Heart left ventricle (tissue), 13 donors: ENCODE data around the gene RNF149.

ENCODE experiments used
- POLR2A ChIP-seq, 2 donors: fragments of 450-650 bp; IDR thresholded peaks; one replicate each; pipeline ENCODE4 v1.6.1; 2017; ENCODE audit warnings: antibody characterized with exemption in 2 of 2, mild to moderate bottlenecking in 2 of 2, moderate library complexity in 2 of 2
- TF ChIP-seq, protein P1 (sequence below), 12 donors: fragments of 200-600 bp; sonication (generic) in 4 of 12; IDR thresholded peaks; one replicate each; pipeline versions ENCODE4 v1.5.0 to v1.8.0; 2018 to 2022; ENCODE audit warnings: antibody characterized with exemption in 12 of 12, mild to moderate bottlenecking in 5 of 12
- donor health status: ischemic (EF 13 %, LVEDD 7.1; RV severe dilation, severe dysfunction).
- donor health status: DM: no; HTN: yes; CAD: no.
- donor health status: DM: no; HTN: no; CAD: no.
- donor health status: ischemic (EF 25% LVEDD 6.9; RV normal size, moderate dysfunction).
- donor health status: ischemic (EF 25% LVEDD 5.7; RV mildly dilated, moderate dysfunction).
- donor health status: ischemic (EF 35%, LVEDD 5.7; RV mildly dilated, moderate dysfunction).
- donor health status: nonischemic (EF 11% LVEDD 7.7; RV severe dilation, severe dysfunction).
- donor health status: DM: yes; HTN: yes; CAD: no.
- donor health status: PGD.
- donor health status: ischemic (EF 29% LVEDD 5.4; RV normal size, mild dysfunction).
- donor health status: nonischemic (EF 23%, LVEDD 6.1; RV moderate dilation, normal function).

DNA sequence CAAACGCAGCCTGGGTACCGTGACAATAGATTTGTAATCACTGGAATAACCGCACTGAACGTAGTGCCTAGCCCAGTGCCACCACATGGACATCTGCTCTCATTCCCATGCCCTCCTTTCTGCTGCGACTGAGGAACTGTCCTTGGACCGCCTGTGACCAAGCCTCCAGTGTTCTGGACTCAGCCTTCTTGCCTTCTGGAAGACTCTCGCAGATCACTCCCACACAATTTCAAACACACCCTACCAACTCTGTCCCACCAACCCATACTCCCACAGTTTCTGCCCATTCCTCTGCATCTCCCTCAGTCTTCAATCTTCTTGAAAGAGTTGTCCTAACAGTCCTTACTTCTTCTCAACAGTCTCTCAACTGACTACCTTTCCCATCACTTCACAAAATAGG, 2.1 kb downstream of the RNF149 start:
- TF ChIP-seq, protein P1, sequence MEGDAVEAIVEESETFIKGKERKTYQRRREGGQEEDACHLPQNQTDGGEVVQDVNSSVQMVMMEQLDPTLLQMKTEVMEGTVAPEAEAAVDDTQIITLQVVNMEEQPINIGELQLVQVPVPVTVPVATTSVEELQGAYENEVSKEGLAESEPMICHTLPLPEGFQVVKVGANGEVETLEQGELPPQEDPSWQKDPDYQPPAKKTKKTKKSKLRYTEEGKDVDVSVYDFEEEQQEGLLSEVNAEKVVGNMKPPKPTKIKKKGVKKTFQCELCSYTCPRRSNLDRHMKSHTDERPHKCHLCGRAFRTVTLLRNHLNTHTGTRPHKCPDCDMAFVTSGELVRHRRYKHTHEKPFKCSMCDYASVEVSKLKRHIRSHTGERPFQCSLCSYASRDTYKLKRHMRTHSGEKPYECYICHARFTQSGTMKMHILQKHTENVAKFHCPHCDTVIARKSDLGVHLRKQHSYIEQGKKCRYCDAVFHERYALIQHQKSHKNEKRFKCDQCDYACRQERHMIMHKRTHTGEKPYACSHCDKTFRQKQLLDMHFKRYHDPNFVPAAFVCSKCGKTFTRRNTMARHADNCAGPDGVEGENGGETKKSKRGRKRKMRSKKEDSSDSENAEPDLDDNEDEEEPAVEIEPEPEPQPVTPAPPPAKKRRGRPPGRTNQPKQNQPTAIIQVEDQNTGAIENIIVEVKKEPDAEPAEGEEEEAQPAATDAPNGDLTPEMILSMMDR (IDR thresholded peaks at IDR 0.05), result no peak
- no peak for TF ChIP-seq POLR2A (IDR thresholded peaks at IDR 0.05)
